Measurements from ENCODE around the gene TBRG4.

GRCh38 chr7:45089341-45089891, 22.1 kb downstream of the TBRG4 start:
- TF ChIP-seq, protein P1, sequence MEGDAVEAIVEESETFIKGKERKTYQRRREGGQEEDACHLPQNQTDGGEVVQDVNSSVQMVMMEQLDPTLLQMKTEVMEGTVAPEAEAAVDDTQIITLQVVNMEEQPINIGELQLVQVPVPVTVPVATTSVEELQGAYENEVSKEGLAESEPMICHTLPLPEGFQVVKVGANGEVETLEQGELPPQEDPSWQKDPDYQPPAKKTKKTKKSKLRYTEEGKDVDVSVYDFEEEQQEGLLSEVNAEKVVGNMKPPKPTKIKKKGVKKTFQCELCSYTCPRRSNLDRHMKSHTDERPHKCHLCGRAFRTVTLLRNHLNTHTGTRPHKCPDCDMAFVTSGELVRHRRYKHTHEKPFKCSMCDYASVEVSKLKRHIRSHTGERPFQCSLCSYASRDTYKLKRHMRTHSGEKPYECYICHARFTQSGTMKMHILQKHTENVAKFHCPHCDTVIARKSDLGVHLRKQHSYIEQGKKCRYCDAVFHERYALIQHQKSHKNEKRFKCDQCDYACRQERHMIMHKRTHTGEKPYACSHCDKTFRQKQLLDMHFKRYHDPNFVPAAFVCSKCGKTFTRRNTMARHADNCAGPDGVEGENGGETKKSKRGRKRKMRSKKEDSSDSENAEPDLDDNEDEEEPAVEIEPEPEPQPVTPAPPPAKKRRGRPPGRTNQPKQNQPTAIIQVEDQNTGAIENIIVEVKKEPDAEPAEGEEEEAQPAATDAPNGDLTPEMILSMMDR (IDR thresholded peaks at IDR 0.05), result no peak
- no peak for TF ChIP-seq POLR2A (IDR thresholded peaks at IDR 0.05)
- no peak for TF ChIP-seq EP300 (IDR thresholded peaks at IDR 0.05)
